GM13976 (cell line): ENCODE results near the gene PBX3.

Source experiments
- DNase-seq: peaks from one replicate; pipeline ENCODE4 v3.0.0; 2012; ENCODE audit warnings: low spot score
- CTCF ChIP-seq: IDR thresholded peaks from 2 replicates; pipeline ENCODE4 v1.5.1; 2012; ENCODE audit warnings: borderline replicate concordance, mild to moderate bottlenecking; ENCODE audit not compliant: insufficient read depth; ENCODE audit errors: extremely low read depth, missing control alignments, control extremely low read depth
- in situ Hi-C: fragments of 300-500 bp; cut with MboI; formaldehyde crosslinking; loops from one replicate; pipeline ENCODE4 v1.12.0; 2022; ENCODE audit warnings: low sequenced_read_pairs, mixed read lengths, inconsistent platforms; ENCODE audit not compliant: unreplicated experiment

Gene PBX3

GRCh38 chr9:125742657-125743056 lies 4.5 kb upstream of the PBX3 start:
- in situ Hi-C loops, result loop anchor here (25.0 kb wide), 1 partner anchor 330 kb away; no protein-coding TSS in a partner anchor
- no peak for TF ChIP-seq CTCF
- no peak for DNase-seq

GRCh38 chr9:125743682-125744428 lies 3.3 kb upstream of the PBX3 start:
- DNase-seq, result no peak
- in situ Hi-C loops, result loop anchor here (25.0 kb wide), 1 partner anchor 332 kb away; no protein-coding TSS in a partner anchor
- no peak for TF ChIP-seq CTCF

- DNase-seq, result no peak
- in situ Hi-C loops, result loop anchor here (25.0 kb wide), 1 partner anchor 332 kb away; no protein-coding TSS in a partner anchor
- TF ChIP-seq CTCF, result no peak
Measured at GRCh38 chr9:125744616-125745015, 2.6 kb upstream of the PBX3 start.

- no peak for TF ChIP-seq CTCF
- DNase-seq, result no peak
- in situ Hi-C loops, result loop anchor here (25.0 kb wide), 1 partner anchor 333 kb away; no protein-coding TSS in a partner anchor
Measured at GRCh38 chr9:125745018-125745417, 2.2 kb upstream of the PBX3 start.

- no peak for TF ChIP-seq CTCF
- no peak for DNase-seq
- in situ Hi-C loops, result loop anchor here (25.0 kb wide), 1 partner anchor 333 kb away; no protein-coding TSS in a partner anchor
Measured at GRCh38 chr9:125745682-125746016, 1.5 kb upstream of the PBX3 start.

GRCh38 chr9:125746017-125746773 lies 978 bp upstream of the PBX3 start:
- no peak for TF ChIP-seq CTCF
- DNase-seq, result peak; percentile 95
- in situ Hi-C loops, result loop anchor here (25.0 kb wide), 1 partner anchor 334 kb away; no protein-coding TSS in a partner anchor
